GM19372 (cell line): ENCODE results near the gene NUP54.

ENCODE experiments used
- ATAC-seq: cut with Tn5 transposase; IDR thresholded peaks from one replicate; pipeline ENCODE4 v1.9.1; 2021; ENCODE audit warnings: mild to moderate bottlenecking, low read depth, moderate library complexity; ENCODE audit not compliant: unreplicated experiment

The NUP54 gene

GRCh38 chr4:76074993-76075600 lies 73.1 kb downstream of the NUP54 start:
- ATAC-seq = no peak

- ATAC-seq = no peak
Observed at GRCh38 chr4:76074468-76074867, 73.7 kb downstream of the NUP54 start, which contains the start of gene ART3. Gene ART3 (plus strand): TSS chr4:76074709. CDS start chr4:76075890, 1,181 bp downstream.

GRCh38 chr4:76072760-76073159 lies 75.4 kb downstream of the NUP54 start:
- ATAC-seq = no peak

- no peak for ATAC-seq
Observed at GRCh38 chr4:76067652-76068286, 80.4 kb downstream of the NUP54 start.

- ATAC-seq = no peak
Observed at GRCh38 chr4:76066546-76066945, 81.7 kb downstream of the NUP54 start.
